Gastroesophageal sphincter (tissue), 4 donors: ENCODE measurements around the gene CCDC91. TPM values are rescaled to one million over a fixed set of nuclear protein-coding genes. Genes with fewer than 3 reads are reported as not detected.

Source experiments
- ATAC-seq: fragments of 150-250 bp; one replicate; pipeline ENCODE4 v1.9.1; 2016; ENCODE audit warnings: mild to moderate bottlenecking, moderate library complexity
- H3K27ac ChIP-seq, 4 donors: fragments of 200-600 bp; sonication (generic) in 3 of 4; 1 replicate in 3 of 4; 2 replicates in 1 of 4; pipeline ENCODE4 v1.5.1; 2016 to 2019
- H3K27me3 ChIP-seq: fragments of 200-600 bp; sonication (generic); one replicate; pipeline ENCODE4 v1.5.1; 2019
- H3K36me3 ChIP-seq, 2 donors: fragments of 200-600 bp; sonication (generic); one replicate each; pipeline ENCODE4 v1.5.1; 2019; ENCODE audit warnings: control low read depth in 1 of 2
- H3K4me1 ChIP-seq, 3 donors: fragments of 200-600 bp; sonication (generic); 1 replicate in 2 of 3; 2 replicates in 1 of 3; pipeline ENCODE4 v1.5.1; 2016 to 2019; ENCODE audit warnings: control low read depth in 2 of 3
- H3K4me3 ChIP-seq, 2 donors: fragments of 200-600 bp; sonication (generic); one replicate each; pipeline ENCODE4 v1.5.1; 2019; ENCODE audit warnings: mild to moderate bottlenecking in 1 of 2, moderate library complexity in 1 of 2
- H3K9me3 ChIP-seq, 3 donors: fragments of 200-600 bp; sonication (generic); one replicate each; pipeline ENCODE4 v1.5.1; 2017 to 2019; ENCODE audit warnings: control low read depth in 2 of 3
- CTCF ChIP-seq, 4 experiments: fragments of 200-600 bp in 2 of 4; fragments of 450-650 bp in 2 of 4; sonication (generic) in 1 of 4; IDR thresholded peaks; one replicate each; pipeline ENCODE4 v1.5.1; 2017 to 2019; ENCODE audit warnings: antibody characterized with exemption in 4 of 4, mild to moderate bottlenecking in 2 of 4, moderate library complexity in 2 of 4
- EP300 ChIP-seq: sonication (generic); formaldehyde crosslinking; IDR thresholded peaks from one replicate; pipeline ENCODE4 v1.6.1; 2017; ENCODE audit warnings: antibody characterized with exemption, mild to moderate bottlenecking
- POLR2A ChIP-seq, 2 donors: fragments of 450-650 bp; IDR thresholded peaks; one replicate each; pipeline ENCODE4 v1.6.1; 2017; ENCODE audit warnings: antibody characterized with exemption in 2 of 2, mild to moderate bottlenecking in 2 of 2, moderate library complexity in 1 of 2
- POLR2AphosphoS5 ChIP-seq: sonication (generic); formaldehyde crosslinking; IDR thresholded peaks from one replicate; pipeline ENCODE4 v1.6.1; 2017; ENCODE audit warnings: antibody characterized with exemption
- WGBS, 2 donors: methylation state at CpG; one replicate each; pipeline ENCODE4 v1.1.5; 2018; ENCODE audit warnings: low coverage in 1 of 2; 5-methylcytosine and 5-hydroxymethylcytosine counted together
- total RNA-seq, 4 donors: library from RNA; depleted of rRNA; stranded (reverse); fragments of >200 nt; gene quantifications; one replicate each; pipeline ENCODE4 v1.1.0, GENCODE V29; 2016

Gene CCDC91
- total RNA-seq, 4 donors from 2014 or later = 53.1 to 93.4 (median 64.0) TPM

DNA sequence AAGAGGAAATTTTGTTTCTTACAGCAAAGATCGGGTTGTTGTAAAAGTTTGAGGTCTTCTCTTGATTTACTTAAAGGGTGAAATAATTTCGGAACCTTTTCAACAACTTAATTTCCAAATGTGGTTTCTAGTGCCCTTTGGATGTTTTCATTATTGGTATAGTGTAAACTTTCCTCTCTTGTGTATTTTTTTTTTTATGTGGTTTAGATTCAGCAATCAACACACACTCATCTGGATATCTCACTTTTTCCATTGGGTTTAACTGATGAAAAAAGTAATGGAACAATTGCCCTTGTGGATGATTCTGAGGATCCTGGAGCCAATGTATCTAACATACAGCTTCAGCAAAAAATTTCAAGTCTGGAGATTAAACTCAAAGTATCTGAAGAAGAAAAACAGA is 116.3 kb downstream of the CCDC91 start:
- Histone ChIP-seq H3K4me3 (no peak overlapping the region), H3K9me3 (no peaks in the 10 kb centered on the region), H3K4me1 (no peaks in the 10 kb centered on the region), H3K27ac (no peak overlapping the region), H3K27me3 (no peaks in the 10 kb centered on the region), H3K36me3 (peaks cover 0 to 23% of the 10 kb centered on the region in 2 donors)
- ATAC-seq = no peak
- 65 to 88% methylated on average over 2 of the region's 2 CpGs for WGBS, 2 donors
- TF ChIP-seq EP300 (no peak), POLR2AphosphoS5 (no peak), CTCF (IDR thresholded peaks at IDR 0.05) (no peak), POLR2A (IDR thresholded peaks at IDR 0.05) (no peak)

DNA sequence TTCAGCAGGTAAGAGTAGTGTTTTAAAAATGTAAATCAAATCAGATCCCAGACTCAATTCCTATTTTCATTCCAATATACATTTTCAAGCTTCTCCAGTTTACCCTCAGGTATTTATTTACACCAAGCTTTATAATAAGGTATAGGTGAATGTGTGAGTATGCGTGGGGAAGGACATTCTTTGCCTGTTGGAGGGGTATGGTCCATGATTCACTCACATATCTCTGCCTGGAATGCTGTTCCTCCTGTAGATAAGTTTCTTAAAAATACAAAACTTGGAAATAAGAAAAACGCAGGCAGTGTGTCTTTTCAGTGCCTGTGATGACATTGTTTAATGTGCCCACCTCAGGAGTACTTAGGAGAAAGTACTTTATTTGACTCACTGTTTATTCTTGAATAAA is 118.6 kb downstream of the CCDC91 start:
- H3K27me3 ChIP-seq = no peaks in the 10 kb centered on the region
- peaks cover 0 to 8% (median 0%) of the 10 kb centered on the region in 3 donors for H3K4me1 ChIP-seq
- H3K36me3 ChIP-seq = peaks cover 0 to 23% of the 10 kb centered on the region in 2 donors
- no peak for ATAC-seq
- no peak overlapping the region for H3K4me3 ChIP-seq
- H3K9me3 ChIP-seq = no peaks in the 10 kb centered on the region
- no peak overlapping the region for H3K27ac ChIP-seq
- 73 to 95% methylated on average over 2 of the region's 2 CpGs for WGBS, 2 donors
- TF ChIP-seq EP300 (no peak), POLR2A (IDR thresholded peaks at IDR 0.05) (no peak), CTCF (IDR thresholded peaks at IDR 0.05) (no peak), POLR2AphosphoS5 (no peak)

DNA sequence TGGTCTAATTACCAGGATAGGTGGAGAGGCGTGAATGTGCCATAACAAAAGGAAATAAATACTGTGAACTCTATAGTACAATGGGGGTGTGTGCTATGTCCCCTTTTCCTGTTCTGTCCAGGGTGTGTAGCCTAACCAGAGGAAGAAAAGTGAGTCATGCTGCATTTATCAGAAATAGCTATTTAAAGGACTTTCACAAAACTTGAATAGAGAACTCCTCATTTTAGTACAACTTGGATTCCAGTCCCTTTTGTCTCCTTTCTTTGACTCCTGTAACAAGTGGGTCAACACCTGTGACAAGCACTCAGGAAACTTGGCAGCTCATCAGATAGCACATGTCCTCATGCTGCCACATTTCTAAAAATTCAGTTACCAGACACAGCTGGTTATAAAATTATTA is 123.4 kb downstream of the CCDC91 start:
- TF ChIP-seq POLR2A (IDR thresholded peaks at IDR 0.05) (no peak), POLR2AphosphoS5 (no peak), CTCF (IDR thresholded peaks at IDR 0.05) (no peak), EP300 (no peak)
- H3K27ac ChIP-seq = no peak overlapping the region
- peaks cover 0 to 12% (median 0%) of the 10 kb centered on the region in 3 donors for H3K4me1 ChIP-seq
- H3K9me3 ChIP-seq = peaks cover 0 to 18% (median 0%) of the 10 kb centered on the region in 3 donors
- no peak for ATAC-seq
- no peak overlapping the region for H3K4me3 ChIP-seq
- H3K36me3 ChIP-seq = peaks cover 0 to 26% of the 10 kb centered on the region in 2 donors
- WGBS, 2 donors = 71% methylated on average over 1 of the region's 1 CpG; no CpG with 5 or more reads in 1 of the 2 donors
- no peaks in the 10 kb centered on the region for H3K27me3 ChIP-seq

DNA sequence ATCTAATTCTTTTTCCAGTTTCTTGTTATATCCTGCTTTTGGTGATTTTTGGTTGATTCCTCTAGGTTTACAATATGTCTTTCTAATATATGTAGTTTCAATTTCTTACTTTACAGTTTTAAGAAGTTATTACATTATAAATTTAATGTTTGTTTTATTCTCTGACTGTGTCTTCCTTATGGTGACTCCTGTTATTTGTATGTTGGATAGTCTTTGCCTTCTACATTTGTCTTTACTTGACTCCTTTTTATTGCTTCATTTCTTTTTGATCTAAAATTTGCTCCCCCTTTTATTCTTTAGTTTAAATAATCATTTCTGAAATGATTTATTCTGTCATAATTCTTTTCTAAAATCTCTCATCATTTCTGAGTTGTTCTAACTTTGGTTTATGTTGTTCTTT is 125.8 kb downstream of the CCDC91 start:
- TF ChIP-seq POLR2A (IDR thresholded peaks at IDR 0.05) (no peak), CTCF (IDR thresholded peaks at IDR 0.05) (no peak), EP300 (no peak), POLR2AphosphoS5 (no peak)
- peaks cover 0 to 18% (median 0%) of the 10 kb centered on the region in 3 donors for H3K9me3 ChIP-seq
- ATAC-seq = no peak
- no peaks in the 10 kb centered on the region for H3K27me3 ChIP-seq
- H3K4me1 ChIP-seq = peaks cover 0 to 12% (median 0%) of the 10 kb centered on the region in 3 donors
- peaks cover 0 to 23% of the 10 kb centered on the region in 2 donors for H3K36me3 ChIP-seq
- H3K27ac ChIP-seq = no peak overlapping the region
- no peak overlapping the region for H3K4me3 ChIP-seq

GRCh38 chr12:28318273-28318672 is 128.0 kb downstream of the CCDC91 start:
- H3K4me3 ChIP-seq = no peak overlapping the region
- H3K27me3 ChIP-seq = no peaks in the 10 kb centered on the region
- H3K27ac ChIP-seq = no peak overlapping the region
- no peak for TF ChIP-seq POLR2A (IDR thresholded peaks at IDR 0.05)
- no peak for TF ChIP-seq CTCF (IDR thresholded peaks at IDR 0.05)
- no peak for TF ChIP-seq POLR2AphosphoS5
- no peak for TF ChIP-seq EP300
- H3K9me3 ChIP-seq = peaks cover 0 to 18% (median 0%) of the 10 kb centered on the region in 3 donors
- peaks cover 0 to 10% (median 0%) of the 10 kb centered on the region in 3 donors for H3K4me1 ChIP-seq
- no peak for ATAC-seq
- WGBS, 2 donors = 67 to 75% methylated on average over 3 of the region's 3 CpGs
- peaks cover 0 to 27% of the 10 kb centered on the region in 2 donors for H3K36me3 ChIP-seq
